ENCODE results near the gene GBE1.
"Not testable (repeated sequence)": the region's sequence is repeated elsewhere in the genome, so short reads cannot be mapped to it uniquely, and the experiment has no call there.

Gene GBE1

GRCh38 chr3:81760924-81761903 is at the start of gene GBE1:
Gene GBE1 (minus strand): TSS chr3:81761645. CDS start chr3:81761517, 128 bp downstream.
- peak; percentile 75 to 81 (median 78) for DNase-seq

GRCh38 chr3:81808900-81809299 is 47.5 kb upstream of the GBE1 start:
- no peak for DNase-seq

DNA sequence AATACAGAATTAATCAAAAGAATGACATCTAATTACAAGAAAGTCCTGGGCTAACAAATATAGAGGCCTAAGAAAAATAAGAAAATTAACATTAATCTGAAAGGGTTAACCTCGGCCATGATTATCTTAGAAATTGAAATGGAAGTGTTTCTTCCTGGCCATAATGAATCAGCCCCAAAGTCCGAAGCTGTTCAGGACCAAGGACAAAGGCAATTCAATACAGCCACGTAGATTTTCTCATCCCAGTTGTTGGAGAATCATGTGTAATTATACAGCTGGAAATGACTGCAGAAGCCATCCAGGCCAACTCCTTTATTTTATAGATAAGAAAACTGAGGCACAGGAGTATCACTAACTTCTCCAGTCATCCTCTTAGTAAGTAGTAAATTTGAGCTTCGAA is 38.0 kb upstream of the GBE1 start:
- no peak for DNase-seq

- DNase-seq, result no peak
Observed at GRCh38 chr3:81793410-81793809, 32.0 kb upstream of the GBE1 start.

GRCh38 chr3:81790117-81790516 is 28.7 kb upstream of the GBE1 start:
- DNase-seq, result no peak

GRCh38 chr3:81789691-81790090 is 28.2 kb upstream of the GBE1 start:
- DNase-seq, result no peak

GRCh38 chr3:81788610-81789009 is 27.2 kb upstream of the GBE1 start:
- no peak for DNase-seq

GRCh38 chr3:81788044-81788443 is 26.6 kb upstream of the GBE1 start:
- DNase-seq, result no peak

DNA sequence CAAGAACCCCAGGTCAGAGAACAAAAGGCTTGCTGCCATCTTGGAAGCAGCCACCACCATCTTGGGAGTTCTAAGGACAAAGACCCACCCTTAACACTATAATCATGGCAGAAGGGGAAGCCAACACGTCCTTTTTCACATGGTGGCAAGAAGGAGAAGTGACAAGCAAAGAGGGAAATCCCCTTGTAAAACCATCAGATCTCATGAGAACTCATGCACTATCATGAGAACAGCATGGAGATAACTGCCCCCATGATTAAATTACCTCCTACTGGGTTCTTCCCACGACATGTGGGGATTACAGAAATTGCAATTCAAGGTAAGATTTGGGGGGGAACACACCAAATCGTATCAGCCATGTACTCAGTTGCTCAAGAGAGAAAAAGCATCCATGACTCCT is 21.1 kb upstream of the GBE1 start:
- DNase-seq, result no peak

DNA sequence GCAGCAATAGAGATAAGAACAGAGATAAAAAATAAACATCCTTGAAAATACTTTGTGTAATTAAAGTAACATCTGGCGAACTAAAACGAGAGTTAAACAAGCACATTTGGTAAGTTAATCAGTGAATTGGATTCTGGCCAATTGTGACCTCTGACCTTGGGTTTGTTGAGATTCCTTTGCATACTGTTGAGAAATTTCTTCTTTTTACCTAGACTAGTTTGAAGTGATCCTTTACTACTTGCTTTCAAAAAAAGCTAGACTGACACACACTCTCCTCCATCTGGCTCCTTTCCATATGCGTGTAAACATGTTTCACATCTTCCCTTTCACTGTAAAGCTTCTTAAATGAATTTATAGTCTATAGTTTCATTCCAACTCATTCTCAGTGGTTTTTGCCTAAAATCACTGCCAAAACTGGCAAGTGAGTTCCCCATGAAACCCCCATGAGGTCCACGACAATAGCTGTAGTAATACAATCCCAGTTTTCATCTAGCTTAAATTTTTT is 17.3 kb upstream of the GBE1 start:
- no peak for DNase-seq

DNA sequence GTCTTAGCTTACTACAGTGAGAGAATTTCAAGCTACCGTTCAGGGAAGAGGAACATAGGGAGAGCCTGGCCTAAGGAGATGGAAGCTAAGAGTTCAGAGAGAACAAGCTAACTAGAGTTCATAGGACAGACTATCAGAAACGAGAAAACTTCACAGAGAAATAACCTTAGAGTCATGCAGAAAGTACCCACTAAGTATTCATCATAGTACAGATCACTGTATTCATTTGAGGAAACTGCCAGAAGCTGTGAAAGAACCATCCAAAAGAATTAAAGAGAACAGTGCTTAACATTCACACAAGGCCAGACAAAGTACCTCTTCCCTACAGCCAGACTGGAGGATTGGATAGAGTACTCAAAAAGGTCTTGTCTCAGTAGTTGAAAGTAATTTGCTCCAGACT is 15.2 kb upstream of the GBE1 start:
- no peak for DNase-seq

DNA sequence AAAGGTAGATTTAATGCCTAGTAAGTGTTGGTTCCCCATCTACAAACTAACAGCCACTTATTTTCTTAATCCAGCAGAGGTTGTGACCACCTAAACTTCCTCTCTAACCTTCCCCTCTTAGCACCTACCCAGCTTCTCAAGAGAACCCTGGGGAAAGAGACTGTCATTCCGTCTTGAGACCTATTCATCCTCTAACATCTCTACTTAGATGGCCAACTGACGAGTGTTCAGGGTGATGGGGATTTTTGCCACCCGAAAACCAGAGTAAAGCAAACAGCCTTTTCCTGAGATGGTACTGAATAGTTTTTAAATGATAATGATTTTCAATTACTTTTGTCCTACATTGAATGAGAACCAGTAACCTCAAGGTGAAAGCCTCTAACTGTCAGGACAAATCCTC is 9.3 kb upstream of the GBE1 start:
- DNase-seq, result no peak

- DNase-seq, result no peak
Observed at GRCh38 chr3:81769299-81769698, 7.9 kb upstream of the GBE1 start.

GRCh38 chr3:81767250-81767859 is 5.9 kb upstream of the GBE1 start:
- not testable (repeated sequence) for DNase-seq

GRCh38 chr3:81765400-81765799 is 4.0 kb upstream of the GBE1 start:
- no peak for DNase-seq

DNA sequence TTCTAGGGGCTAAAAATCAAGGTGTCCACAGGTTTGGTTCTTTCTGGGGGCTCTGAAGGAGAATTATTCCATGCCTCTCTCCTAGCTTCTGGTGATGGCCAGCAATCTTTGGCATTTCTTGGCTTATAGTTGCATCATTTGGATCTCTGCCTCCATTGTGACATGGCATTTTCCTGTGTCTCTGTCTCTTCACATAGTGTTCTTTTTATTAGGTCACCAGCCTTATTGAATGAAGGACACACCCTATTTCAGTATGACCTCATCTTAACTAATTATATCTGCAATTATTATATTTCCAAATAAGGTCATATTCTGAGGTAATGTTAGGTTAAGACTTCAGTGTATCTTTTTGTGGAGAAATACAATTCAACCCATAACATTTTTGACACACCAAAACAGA is 3.2 kb upstream of the GBE1 start:
- DNase-seq, result no peak

DNA sequence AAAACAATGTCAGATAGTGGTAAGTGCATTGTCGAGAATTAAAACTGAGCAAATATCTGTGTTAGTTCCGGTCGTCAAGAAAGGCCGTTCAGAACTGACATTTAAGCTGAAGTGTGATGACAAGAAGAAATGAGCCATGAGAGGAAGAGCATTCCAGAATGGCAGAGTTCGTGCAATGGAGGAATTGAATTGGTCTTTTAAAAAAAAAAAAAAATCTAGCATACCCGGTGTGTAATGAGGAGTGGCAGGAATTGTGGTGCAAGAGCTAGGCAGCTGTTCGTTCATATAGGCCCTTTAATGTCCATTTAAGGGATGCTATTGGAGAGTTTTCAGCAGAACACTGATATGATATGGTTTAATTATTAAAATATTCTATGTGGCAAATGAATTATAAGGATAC is 2.6 kb upstream of the GBE1 start:
- no peak for DNase-seq

GRCh38 chr3:81763001-81763400 is 1.6 kb upstream of the GBE1 start:
- DNase-seq, result no peak

- no peak for DNase-seq
Observed at GRCh38 chr3:81761904-81762580, 597 bp upstream of the GBE1 start.

DNA sequence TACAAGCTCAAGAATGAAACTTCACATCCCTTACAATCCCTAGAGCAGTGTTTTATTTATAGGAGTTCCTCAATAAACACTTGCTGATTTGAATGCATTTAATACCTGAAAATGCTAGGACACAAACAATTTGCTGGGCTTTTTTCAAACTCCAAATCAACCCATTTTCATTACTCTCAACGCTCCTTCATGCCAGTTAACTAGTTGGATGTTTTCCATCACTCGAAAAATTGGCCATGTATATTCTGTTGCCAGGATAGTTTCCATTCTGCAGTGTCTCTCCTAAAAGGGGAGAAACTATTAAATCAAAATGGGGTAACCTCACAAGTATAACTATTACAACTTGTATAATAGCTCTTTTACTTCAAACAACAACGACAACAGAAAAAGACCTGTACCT is 1.2 kb downstream of the GBE1 start:
- no peak for DNase-seq

DNA sequence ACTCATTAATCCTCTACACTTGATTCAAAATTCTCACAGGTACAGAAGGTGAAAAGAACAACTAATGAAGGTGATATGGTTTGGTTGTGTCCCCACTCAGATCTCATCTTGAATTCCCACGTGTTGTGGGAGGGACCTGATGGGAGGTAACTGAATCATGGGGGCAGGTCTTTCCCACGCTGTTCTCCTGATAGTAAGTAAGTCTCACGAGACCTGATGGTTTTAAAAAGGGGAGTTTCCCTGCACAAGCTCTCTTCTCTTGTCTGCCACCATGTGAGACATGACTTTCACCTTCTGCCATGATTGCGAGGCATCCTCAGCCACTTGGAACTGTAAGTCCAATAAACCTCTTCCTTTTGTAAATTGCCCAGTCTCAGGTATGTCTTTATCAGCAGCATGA is 2.7 kb downstream of the GBE1 start:
- not testable (repeated sequence) for DNase-seq

DNA sequence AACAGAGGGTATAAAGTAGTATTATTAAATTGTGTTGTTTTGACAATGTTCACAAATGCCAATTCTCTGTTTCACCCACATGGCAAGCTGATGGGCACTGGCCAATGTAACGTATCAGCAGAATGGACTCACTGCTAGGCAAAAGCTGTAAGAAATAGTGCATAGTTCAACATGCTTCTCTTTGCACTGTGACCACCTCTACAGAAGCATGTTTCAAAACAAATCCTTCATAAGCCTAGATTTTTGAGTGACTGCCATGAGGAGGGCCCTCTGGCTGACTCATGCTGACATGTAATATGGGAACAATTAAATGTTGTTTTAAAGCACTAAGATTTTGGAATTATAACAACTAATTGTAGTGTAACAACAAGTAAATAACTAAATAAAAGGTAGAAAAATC is 3.2 kb downstream of the GBE1 start:
- no peak for DNase-seq

GRCh38 chr3:81753416-81754027 is 7.9 kb downstream of the GBE1 start:
- no peak for DNase-seq
